KG1 (cell line): ENCODE results near the gene GGNBP2.

Experiments used
- DNase-seq: peaks from one replicate; lab custom pipeline; 2025; lab: John Stamatoyannopoulos, UW

The GGNBP2 gene

GRCh38 chr17:36550491-36551417 lies 6.0 kb downstream of the GGNBP2 start:
- DNase-seq = peak; percentile 13

- no peak for DNase-seq
Observed at GRCh38 chr17:36553459-36553858, 8.7 kb downstream of the GGNBP2 start.

- no peak for DNase-seq
Observed at GRCh38 chr17:36566081-36566480, 21.4 kb downstream of the GGNBP2 start.

GRCh38 chr17:36575028-36575427 lies 30.3 kb downstream of the GGNBP2 start:
- no peak for DNase-seq

GRCh38 chr17:36576793-36577192 lies 32.1 kb downstream of the GGNBP2 start:
- no peak for DNase-seq

- no peak for DNase-seq
Observed at GRCh38 chr17:36578671-36579070, 34.0 kb downstream of the GGNBP2 start.

- no peak for DNase-seq
Observed at GRCh38 chr17:36583787-36584186, 39.1 kb downstream of the GGNBP2 start.

GRCh38 chr17:36586138-36586537 lies 41.4 kb downstream of the GGNBP2 start:
- no peak for DNase-seq

- DNase-seq = no peak
Observed at GRCh38 chr17:36590082-36590481, 45.4 kb downstream of the GGNBP2 start.

GRCh38 chr17:36591434-36592315 lies 47.0 kb downstream of the GGNBP2 start, which contains the start of gene DHRS11:
Gene DHRS11, plus strand, starts transcription at chr17:36591879. Its CDS starts 131 bp downstream, at chr17:36592010.
- DNase-seq = peak; percentile 38

- DNase-seq = no peak
Observed at GRCh38 chr17:36592316-36592715, 47.6 kb downstream of the GGNBP2 start.

- no peak for DNase-seq
Observed at GRCh38 chr17:36592716-36593321, 48.1 kb downstream of the GGNBP2 start.

- no peak for DNase-seq
Observed at GRCh38 chr17:36593656-36594316, 49.1 kb downstream of the GGNBP2 start.

GRCh38 chr17:36594626-36595401 lies 50.1 kb downstream of the GGNBP2 start:
- no peak for DNase-seq

GRCh38 chr17:36597226-36597625 lies 52.5 kb downstream of the GGNBP2 start:
- no peak for DNase-seq

GRCh38 chr17:36597866-36598777 lies 53.4 kb downstream of the GGNBP2 start:
- DNase-seq = no peak

- DNase-seq = no peak
Observed at GRCh38 chr17:36598951-36599401, 54.3 kb downstream of the GGNBP2 start.

- no peak for DNase-seq
Observed at GRCh38 chr17:36599546-36600250, 55.0 kb downstream of the GGNBP2 start.

- DNase-seq = no peak
Observed at GRCh38 chr17:36600465-36600864, 55.7 kb downstream of the GGNBP2 start.
